ENCODE measurements around the gene CC2D1B. TPM values are rescaled to one million over a fixed set of nuclear protein-coding genes. Genes with fewer than 3 reads are reported as not detected.

Gene CC2D1B
- total and polyA plus RNA-seq, 9 of the 15 experiments (the other 6 are each of a cell fraction or from before 2014, with no cell fraction given), result 1.2 to 33.6 (median 25.5) TPM

GRCh38 chr1:52356818-52357355 lies 9.1 kb downstream of the CC2D1B start:
- H3K4me1 ChIP-seq (replicated peaks in 1 of 2; ENCODE audit: control insufficient read depth in 2 of 2, insufficient read depth in 2 of 2, low read length in 2 of 2), result no peaks in the 10 kb centered on the region; a peak in 1 of 5 replicates
- H3K9me3 ChIP-seq (replicated peaks; ENCODE audit: control insufficient read depth, insufficient read depth, low read depth, low read length), result no peaks in the 10 kb centered on the region
- H3K4me3 ChIP-seq, result no peak overlapping the region
- FAIRE-seq (no peak), ATAC-seq (no peak), DNase-seq (ENCODE audit: extremely low read depth in 1 of 4, low spot score in 3 of 4) (no peak)
- BruUV-seq (replicated peaks), result no TSS peak
- peaks cover 99% of the 10 kb centered on the region for H3K36me3 ChIP-seq (ENCODE audit: control insufficient read depth, insufficient read depth, low read length)
- no peak overlapping the region for H2AFZ ChIP-seq (ENCODE audit: low read depth, low read length)
- ChIA-PET POLR2A (interaction anchor here (0.8 to 1.8 kb wide), 4 partner anchors 8 to 117 kb away, joined by 3 to 8 read pairs (median 4); no protein-coding TSS in a partner anchor), CTCF (ENCODE audit: low intra/inter-chr PET ratio) (no interaction called here)
- in situ Hi-C loops (cut with MboI) (no loop called here), intact Hi-C loops (cut with micrococcal nuclease) (no loop called here)
- H3K27me3 ChIP-seq (ENCODE audit: control insufficient read depth in 2 of 2, insufficient read depth in 2 of 2, low read length in 2 of 2), result no peaks in the 10 kb centered on the region
- WGBS (ENCODE audit: insufficient coverage, low coverage, missing lambda C conversion rate), result 84% methylated on average over 8 of the region's 8 CpGs
- no peak overlapping the region; the same call in 2 of the 3 replicates for H3K27ac ChIP-seq (ENCODE audit: extremely low read depth, low read depth, low read length)
- no peaks in the 10 kb centered on the region for H3K79me2 ChIP-seq (ENCODE audit: control insufficient read depth, insufficient read depth, low read length)
- no peak for TF ChIP-seq SMC3 (conservative IDR thresholded peaks at IDR 0.05; ENCODE audit: insufficient read depth, low read depth, low read length)
- TF ChIP-seq ZNF76 (CRISPR knock-in tag; IDR thresholded peaks at IDR 0.05; ENCODE audit: borderline replicate concordance), result no peak
- no peak for TF ChIP-seq RBM25 (IDR thresholded peaks at IDR 0.05; ENCODE audit: low read depth, low read length, severe bottlenecking)
- no peak for TF ChIP-seq ZNF24 (IDR thresholded peaks at IDR 0.05)
- TF ChIP-seq CREM (IDR thresholded peaks at IDR 0.05; ENCODE audit: low read depth), result no peak
- no peak for TF ChIP-seq GTF2B (IDR thresholded peaks at IDR 0.05; ENCODE audit: extremely low read depth, insufficient read length)
- no peak for TF ChIP-seq ESRRB (CRISPR knock-in tag; IDR thresholded peaks at IDR 0.05; ENCODE audit: borderline replicate concordance)
- TF ChIP-seq ZNF316 (IDR thresholded peaks at IDR 0.05), result no peak
- TF ChIP-seq MEIS2 (IDR thresholded peaks at IDR 0.05; ENCODE audit: partially characterized antibody), result no peak
- TF ChIP-seq CHD4 (IDR thresholded peaks at IDR 0.05; ENCODE audit: insufficient read depth, insufficient replicate concordance, low read depth, low read length, poor library complexity, severe bottlenecking), result no peak
- no peak for TF ChIP-seq HIVEP1 (CRISPR knock-in tag; IDR thresholded peaks at IDR 0.05)
- TF ChIP-seq HDAC3 (IDR thresholded peaks at IDR 0.05; ENCODE audit: borderline replicate concordance, partially characterized antibody), result no peak
- no peak for TF ChIP-seq CREB1 (IDR thresholded peaks at IDR 0.05)
- no peak for TF ChIP-seq CREB1 (CRISPR knock-in tag; IDR thresholded peaks at IDR 0.05)
- H3K4me2 ChIP-seq (ENCODE audit: insufficient read depth, low read length), result no peak overlapping the region
- no peak overlapping the region for H3K9ac ChIP-seq (ENCODE audit: insufficient read depth in 1 of 2, low read depth in 2 of 2, low read length in 2 of 2)
- H3K9me1 ChIP-seq (ENCODE audit: control insufficient read depth, insufficient read depth, low read length), result no peaks in the 10 kb centered on the region
- H4K20me1 ChIP-seq (replicated peaks; ENCODE audit: control insufficient read depth, insufficient read depth, low read length), result 0 out of 2 replicates have a peak, but pooled peaks cover 3% of the 10 kb centered on the region
